B cell (primary cell): ENCODE measurements around the gene TJAP1. TPM values are rescaled to one million over a fixed set of nuclear protein-coding genes. Genes with fewer than 3 reads are reported as not detected.

Experiments used
- ATAC-seq: fragments of 200-7000 bp; cut with Tn5 transposase; one replicate; pipeline ENCODE4 v1.10.0; 2021; ENCODE audit warnings: low read depth, mild to moderate bottlenecking, moderate number of reproducible peaks, moderate library complexity
- CTCF ChIA-PET: fragments of 350-600 bp; sonication (Branson Sonifier 250); formaldehyde crosslinking; loops from one replicate; lab custom pipeline; 2021; ENCODE audit warnings: antibody characterized with exemption, inconsistent platforms; lab: Charles Lee
- POLR2A ChIA-PET: fragments of 350-600 bp; sonication (Branson Sonifier 250); formaldehyde crosslinking; loops from one replicate; lab custom pipeline; 2021; ENCODE audit warnings: antibody characterized with exemption; lab: Charles Lee
- DNase-seq: peaks from one replicate; pipeline ENCODE4 v3.0.0; 2013
- H2AFZ ChIP-seq: 2 replicates; pipeline ENCODE4 v1.6.1; 2012; ENCODE audit warnings: mild to moderate bottlenecking, low read depth, low read length; ENCODE audit not compliant: insufficient read depth, poor library complexity, severe bottlenecking
- H3K27ac ChIP-seq, 2 donors: 1 replicate in 1 of 2; 2 replicates in 1 of 2; pipeline ENCODE4 v1.5.1; 2012 to 2013; ENCODE audit warnings: low read length in 2 of 2, mild to moderate bottlenecking in 2 of 2, moderate library complexity in 1 of 2
- H3K27me3 ChIP-seq, 4 experiments: fragments of 200-600 bp in 1 of 4; sonication (generic) in 1 of 4; replicated peaks in 1 of 4; 1 replicate in 2 of 4; 2 replicates in 2 of 4; pipeline versions ENCODE4 v1.6.1 to v1.7.0; 2013 to 2016; ENCODE audit warnings: low read length in 3 of 4, mild to moderate bottlenecking in 2 of 4, mixed read lengths in 1 of 4, moderate library complexity in 1 of 4; ENCODE audit not compliant: insufficient read depth in 4 of 4, control insufficient read depth in 3 of 4; ENCODE audit errors: control extremely low read depth in 1 of 4
- H3K36me3 ChIP-seq, 2 experiments: replicated peaks in 1 of 2; 1 replicate in 1 of 2; 2 replicates in 1 of 2; pipeline versions ENCODE4 v1.6.1 to v1.7.1; 2013; ENCODE audit warnings: low read length in 1 of 2; ENCODE audit not compliant: insufficient read depth in 2 of 2, control insufficient read depth in 1 of 2; ENCODE audit errors: control extremely low read depth in 1 of 2, extremely low read depth in 1 of 2
- H3K4me1 ChIP-seq, 2 donors: fragments of 200-600 bp in 1 of 2; sonication (generic) in 1 of 2; 1 replicate in 1 of 2; 2 replicates in 1 of 2; pipeline versions ENCODE4 v1.5.1 to v1.6.1; 2013 to 2017; ENCODE audit warnings: low read length in 2 of 2; ENCODE audit not compliant: control insufficient read depth in 2 of 2, insufficient read depth in 2 of 2
- H3K4me2 ChIP-seq: replicated peaks from 2 replicates; pipeline ENCODE3; 2012; ENCODE audit warnings: mild to moderate bottlenecking, low read depth, low read length; ENCODE audit not compliant: poor library complexity, severe bottlenecking
- H3K4me3 ChIP-seq, 5 experiments: fragments of 200-600 bp in 1 of 5; sonication (generic) in 1 of 5; 1 replicate in 3 of 5; 2 replicates in 2 of 5; pipeline versions ENCODE4 v1.5.1 to v1.7.0; 2011 to 2016; ENCODE audit warnings: low read length in 4 of 5, mild to moderate bottlenecking in 4 of 5, low read depth in 2 of 5, control low read depth in 1 of 5, moderate library complexity in 1 of 5; ENCODE audit not compliant: insufficient read depth in 1 of 5; ENCODE audit errors: control extremely low read depth in 1 of 5, extremely low read depth in 1 of 5
- H3K79me2 ChIP-seq: fragments of 200-600 bp; sonication (generic); one replicate; pipeline ENCODE4 v1.6.0; 2016; ENCODE audit warnings: low read length; ENCODE audit not compliant: control insufficient read depth, insufficient read depth
- H3K9ac ChIP-seq: fragments of 200-600 bp; sonication (generic); 2 replicates; pipeline ENCODE4 v1.6.1; 2017; ENCODE audit warnings: mild to moderate bottlenecking, low read length, moderate library complexity
- H3K9me3 ChIP-seq, 3 donors: one replicate each; pipeline versions ENCODE4 v1.6.1 to v1.7.1; 2013; ENCODE audit warnings: low read length in 2 of 3; ENCODE audit not compliant: control insufficient read depth in 2 of 3, insufficient read depth in 1 of 3; ENCODE audit errors: control extremely low read depth in 1 of 3
- H4K20me1 ChIP-seq: 2 replicates; pipeline ENCODE4 v1.6.0; 2012; ENCODE audit warnings: mild to moderate bottlenecking, low read length; ENCODE audit not compliant: insufficient read depth, control insufficient read depth, poor library complexity, severe bottlenecking
- H3K27ac Mint-ChIP-seq: one replicate; pipeline ENCODE4 v1.8.0; 2021; ENCODE audit warnings: mixed read lengths
- H3K27me3 Mint-ChIP-seq: one replicate; pipeline ENCODE4 v1.8.0; 2021; ENCODE audit warnings: mixed read lengths
- H3K4me1 Mint-ChIP-seq: one replicate; pipeline ENCODE4 v1.8.0; 2021; ENCODE audit warnings: mixed read lengths
- H3K4me3 Mint-ChIP-seq: one replicate; pipeline ENCODE4 v1.8.0; 2021; ENCODE audit warnings: mixed read lengths
- H3K9me3 Mint-ChIP-seq: one replicate; pipeline ENCODE4 v1.8.0; 2022; ENCODE audit warnings: mixed read lengths; ENCODE audit not compliant: insufficient read depth
- EZH2 ChIP-seq: IDR thresholded peaks from 2 replicates; pipeline ENCODE4 v1.6.1; 2012; ENCODE audit warnings: borderline replicate concordance, low read depth, mild to moderate bottlenecking, moderate library complexity, low read length; ENCODE audit not compliant: insufficient read depth, poor library complexity, severe bottlenecking
- WGBS: methylation state at CpG from one replicate; pipeline ENCODE4 v1.1.5; 2013; ENCODE audit warnings: missing lambda C conversion rate; ENCODE audit not compliant: insufficient coverage; 5-methylcytosine and 5-hydroxymethylcytosine counted together
- intact Hi-C: fragments of 100-400 bp; cut with micrococcal nuclease; formaldehyde crosslinking; loops from one replicate; pipeline ENCODE4 v1.10.0; 2022
- polyA plus RNA-seq: library from polyadenylated mRNA; depleted of rRNA; stranded (reverse); fragments of >200 nt; gene quantifications from 2 replicates; pipeline ENCODE4 v1.2.3, GENCODE V29; 2012
- total RNA-seq, 2 donors: library from RNA; stranded (reverse); fragments of 120-200 nt in 1 of 2; gene quantifications; 1 replicate in 1 of 2; 2 replicates in 1 of 2; pipeline versions ENCODE4 v1.2.3 to v1.2.4, GENCODE V29; 2013 to 2022
- TF ChIP-seq, protein P1 (sequence below): fragments of 200-600 bp; IDR thresholded peaks from one replicate; pipeline ENCODE4 v1.8.0; 2022; ENCODE audit warnings: antibody characterized with exemption, mild to moderate bottlenecking

TJAP1 gene
- total and polyA plus RNA-seq, 2 donors (not counting 1 experiment from before 2014, with no cell fraction given): 59.1 to 70.7 TPM

DNA sequence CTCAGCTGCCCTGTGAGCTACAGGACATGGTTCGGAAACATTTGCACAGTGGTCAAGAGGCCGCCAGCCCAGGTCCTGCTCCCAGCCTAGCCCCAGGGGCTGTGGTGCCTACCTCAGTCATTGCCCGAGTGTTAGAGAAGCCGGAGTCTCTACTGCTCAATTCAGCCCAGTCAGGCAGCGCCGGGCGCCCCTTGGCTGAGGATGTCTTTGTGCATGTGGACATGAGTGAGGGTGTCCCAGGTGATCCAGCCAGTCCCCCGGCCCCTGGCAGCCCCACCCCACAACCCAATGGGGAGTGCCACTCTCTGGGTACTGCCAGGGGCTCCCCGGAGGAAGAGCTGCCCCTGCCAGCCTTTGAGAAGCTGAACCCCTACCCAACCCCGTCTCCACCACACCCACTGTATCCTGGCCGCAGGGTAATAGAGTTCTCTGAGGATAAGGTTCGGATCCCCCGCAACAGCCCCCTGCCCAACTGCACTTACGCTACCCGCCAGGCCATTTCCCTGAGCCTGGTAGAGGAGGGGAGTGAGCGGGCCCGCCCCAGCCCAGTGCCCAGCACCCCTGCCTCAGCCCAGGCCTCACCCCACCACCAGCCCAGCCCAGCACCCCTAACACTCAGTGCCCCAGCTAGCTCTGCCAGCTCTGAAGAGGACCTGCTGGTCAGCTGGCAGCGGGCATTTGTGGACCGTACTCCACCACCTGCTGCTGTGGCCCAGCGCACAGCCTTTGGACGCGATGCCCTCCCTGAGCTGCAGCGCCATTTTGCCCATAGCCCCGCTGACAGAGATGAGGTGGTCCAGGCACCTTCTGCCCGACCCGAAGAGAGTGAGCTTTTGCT, 27.6 kb downstream of the TJAP1 start:
- Mint-ChIP-seq H3K27me3 (peaks cover 10% of the 10 kb centered on the region), H3K27ac (no peak overlapping the region), H3K9me3 (no peaks in the 10 kb centered on the region), H3K4me3 (no peak overlapping the region), H3K4me1 (peaks cover 19% of the 10 kb centered on the region)
- 100% methylated on average over 14 of the region's 26 CpGs for WGBS
- TF ChIP-seq, protein P1, sequence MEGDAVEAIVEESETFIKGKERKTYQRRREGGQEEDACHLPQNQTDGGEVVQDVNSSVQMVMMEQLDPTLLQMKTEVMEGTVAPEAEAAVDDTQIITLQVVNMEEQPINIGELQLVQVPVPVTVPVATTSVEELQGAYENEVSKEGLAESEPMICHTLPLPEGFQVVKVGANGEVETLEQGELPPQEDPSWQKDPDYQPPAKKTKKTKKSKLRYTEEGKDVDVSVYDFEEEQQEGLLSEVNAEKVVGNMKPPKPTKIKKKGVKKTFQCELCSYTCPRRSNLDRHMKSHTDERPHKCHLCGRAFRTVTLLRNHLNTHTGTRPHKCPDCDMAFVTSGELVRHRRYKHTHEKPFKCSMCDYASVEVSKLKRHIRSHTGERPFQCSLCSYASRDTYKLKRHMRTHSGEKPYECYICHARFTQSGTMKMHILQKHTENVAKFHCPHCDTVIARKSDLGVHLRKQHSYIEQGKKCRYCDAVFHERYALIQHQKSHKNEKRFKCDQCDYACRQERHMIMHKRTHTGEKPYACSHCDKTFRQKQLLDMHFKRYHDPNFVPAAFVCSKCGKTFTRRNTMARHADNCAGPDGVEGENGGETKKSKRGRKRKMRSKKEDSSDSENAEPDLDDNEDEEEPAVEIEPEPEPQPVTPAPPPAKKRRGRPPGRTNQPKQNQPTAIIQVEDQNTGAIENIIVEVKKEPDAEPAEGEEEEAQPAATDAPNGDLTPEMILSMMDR: no peak
- no peak for TF ChIP-seq EZH2
- no peak overlapping the region for H3K27ac ChIP-seq
- ATAC-seq (no peak), DNase-seq (no peak)
- CTCF ChIA-PET: interaction anchor here (0.8 to 6.4 kb wide), 11 partner anchors 12 to 276 kb away, joined by 3 to 69 read pairs (median 8); partner anchors contain the start of genes DLK2, DNPH1 and TJAP1
- H3K9ac ChIP-seq: no peak overlapping the region
- no peak overlapping the region for H3K4me3 ChIP-seq
- intact Hi-C loops: loop anchor here (5.0 kb wide), 3 partner anchors 123 to 603 kb away; no protein-coding TSS in a partner anchor
- H3K4me2 ChIP-seq: no peak overlapping the region
- H2AFZ ChIP-seq: no peak overlapping the region
- peaks cover 15 to 19% of the 10 kb centered on the region in 2 donors for H3K4me1 ChIP-seq
- no peaks in the 10 kb centered on the region for H4K20me1 ChIP-seq
- H3K27me3 ChIP-seq: peaks cover 0 to 20% (median 8%) of the 10 kb centered on the region in 4 experiments
- peaks cover 0 to 38% of the 10 kb centered on the region in 2 experiments for H3K36me3 ChIP-seq
- no peaks in the 10 kb centered on the region for H3K79me2 ChIP-seq
- POLR2A ChIA-PET: no interaction called here
- peaks cover 0 to 3% (median 0%) of the 10 kb centered on the region in 3 donors for H3K9me3 ChIP-seq

- TF ChIP-seq EZH2: no peak
- TF ChIP-seq, protein P1: no peak
- Histone ChIP-seq H3K27me3 (peaks cover 0 to 20% (median 8%) of the 10 kb centered on the region in 4 experiments), H3K27ac (no peak overlapping the region), H3K9ac (no peak overlapping the region), H3K9me3 (peaks cover 0 to 3% (median 0%) of the 10 kb centered on the region in 3 donors), H3K4me1 (peaks cover 20 to 24% of the 10 kb centered on the region in 2 donors), H3K4me2 (no peak overlapping the region), H2AFZ (no peak overlapping the region), H3K79me2 (peaks cover 3% of the 10 kb centered on the region), H3K4me3 (no peak overlapping the region), H3K36me3 (peaks cover 0 to 31% of the 10 kb centered on the region in 2 experiments), H4K20me1 (peaks cover 5% of the 10 kb centered on the region)
- POLR2A ChIA-PET: interaction anchor here (1.1 kb wide), 1 partner anchor 29 kb away, joined by 3 read pairs; no protein-coding TSS in a partner anchor
- CTCF ChIA-PET: interaction anchor here (0.7 to 6.4 kb wide), 24 partner anchors 11 to 590 kb away, joined by 3 to 69 read pairs (median 4); partner anchors contain the start of genes DLK2, DNPH1, POLR1C and TJAP1
- Mint-ChIP-seq H3K4me1 (peaks cover 22% of the 10 kb centered on the region), H3K4me3 (no peak overlapping the region), H3K27me3 (peaks cover 10% of the 10 kb centered on the region), H3K27ac (no peak overlapping the region), H3K9me3 (no peaks in the 10 kb centered on the region)
- WGBS: 96% methylated on average over 4 of the region's 6 CpGs
- DNase-seq: no peak
- intact Hi-C loops: loop anchor here (1.0 to 5.0 kb wide), 7 partner anchors 51 to 603 kb away; partner anchors contain the start of genes DNPH1 and SRF
- no peak for ATAC-seq
Observed at GRCh38 chr6:43505718-43506117, 28.3 kb downstream of the TJAP1 start.
